Calu3 (cell line): ENCODE measurements around the gene TRPM8. TPM values are rescaled to one million over a fixed set of nuclear protein-coding genes. Genes with fewer than 3 reads are reported as not detected.

Source experiments
- BruUV-seq: library from RNA; stranded (reverse); fragments of 400-500 nt; replicated peaks from 2 replicates; lab custom pipeline; 2021; lab: Mats Ljungman, UMichigan
- CTCF ChIA-PET: fragments of 300-600 bp; sonication (Branson Sonifier 250); formaldehyde crosslinking; loops from one replicate; lab custom pipeline; 2022; ENCODE audit warnings: antibody characterized with exemption; lab: Charles Lee
- DNase-seq: peaks from one replicate; pipeline ENCODE4 v3.0.0; 2022
- H3K27ac Mint-ChIP-seq: one replicate; pipeline ENCODE4 v1.8.0; 2022; ENCODE audit warnings: mixed read lengths; ENCODE audit not compliant: unreplicated experiment
- H3K27me3 Mint-ChIP-seq: one replicate; pipeline ENCODE4 v1.8.0; 2022; ENCODE audit warnings: mixed read lengths; ENCODE audit not compliant: unreplicated experiment
- H3K36me3 Mint-ChIP-seq: one replicate; pipeline ENCODE4 v1.8.0; 2022; ENCODE audit warnings: mild to moderate bottlenecking, moderate library complexity, mixed read lengths; ENCODE audit not compliant: insufficient read depth, unreplicated experiment
- H3K4me1 Mint-ChIP-seq: one replicate; pipeline ENCODE4 v1.8.0; 2022; ENCODE audit warnings: mild to moderate bottlenecking, low read depth, mixed read lengths; ENCODE audit not compliant: unreplicated experiment
- H3K4me3 Mint-ChIP-seq: one replicate; pipeline ENCODE4 v1.8.0; 2022; ENCODE audit warnings: mild to moderate bottlenecking, low read depth, moderate library complexity, mixed read lengths; ENCODE audit not compliant: unreplicated experiment
- H3K9me3 Mint-ChIP-seq: one replicate; pipeline ENCODE4 v1.8.0; 2022; ENCODE audit warnings: low read depth, mixed read lengths; ENCODE audit not compliant: unreplicated experiment
- CTCF ChIP-seq: fragments of 200-600 bp; IDR thresholded peaks from one replicate; pipeline ENCODE4 v1.8.0; 2022; ENCODE audit warnings: antibody characterized with exemption; ENCODE audit not compliant: unreplicated experiment
- intact Hi-C: fragments of 100-400 bp; cut with micrococcal nuclease; formaldehyde crosslinking; loops from one replicate; pipeline ENCODE4 v1.10.0; 2022; ENCODE audit not compliant: unreplicated experiment
- total RNA-seq: library from RNA; stranded (reverse); gene quantifications from 2 replicates; pipeline ENCODE4 v1.2.3, GENCODE V29; 2022

TRPM8 gene
- total RNA-seq, 1 experiment from 2014 or later, result 1.1 TPM

- no peak for DNase-seq
- Mint-ChIP-seq H3K27me3 (no peaks in the 10 kb centered on the region), H3K9me3 (no peaks in the 10 kb centered on the region), H3K36me3 (peaks cover 18% of the 10 kb centered on the region), H3K4me3 (peak overlapping the region; percentile 27), H3K27ac (peak overlapping the region; percentile 81), H3K4me1 (peaks cover 55% of the 10 kb centered on the region)
- intact Hi-C loops, result loop anchor here (10.0 kb wide), 3 partner anchors 119 to 1141 kb away; partner anchors contain the start of gene HJURP
- CTCF ChIA-PET, result interaction anchor here (0.7 to 2.4 kb wide), 11 partner anchors 32 to 1143 kb away, joined by 3 to 9 read pairs (median 5); partner anchors contain the start of gene ARL4C
- BruUV-seq, result no TSS peak
- no peak for TF ChIP-seq CTCF
Measured at GRCh38 chr2:233973786-233974185, 56.6 kb downstream of the TRPM8 start.

GRCh38 chr2:233974530-233975071 lies 57.4 kb downstream of the TRPM8 start:
- CTCF ChIA-PET, result interaction anchor here (0.6 to 2.4 kb wide), 18 partner anchors 22 to 1142 kb away, joined by 3 to 9 read pairs (median 4); partner anchors contain the start of gene ARL4C
- no TSS peak for BruUV-seq
- no peaks in the 10 kb centered on the region for H3K27me3 Mint-ChIP-seq
- no peak for TF ChIP-seq CTCF
- H3K9me3 Mint-ChIP-seq, result no peaks in the 10 kb centered on the region
- peak overlapping the region; percentile 2 for H3K4me3 Mint-ChIP-seq
- peak; percentile 95 for DNase-seq
- intact Hi-C loops, result loop anchor here (10.0 kb wide), 3 partner anchors 120 to 1140 kb away; partner anchors contain the start of gene HJURP
- peaks cover 63% of the 10 kb centered on the region for H3K4me1 Mint-ChIP-seq
- H3K36me3 Mint-ChIP-seq, result peaks cover 18% of the 10 kb centered on the region
- peak overlapping the region; percentile 81 for H3K27ac Mint-ChIP-seq

GRCh38 chr2:233976087-233976486 lies 58.9 kb downstream of the TRPM8 start:
- peaks cover 76% of the 10 kb centered on the region for H3K4me1 Mint-ChIP-seq
- peaks cover 18% of the 10 kb centered on the region for H3K36me3 Mint-ChIP-seq
- no peaks in the 10 kb centered on the region for H3K27me3 Mint-ChIP-seq
- no peak overlapping the region for H3K4me3 Mint-ChIP-seq
- CTCF ChIA-PET, result no interaction called here
- H3K27ac Mint-ChIP-seq, result peak overlapping the region; percentile 69
- intact Hi-C loops, result loop anchor here (1.0 to 10.0 kb wide), 8 partner anchors 107 to 1139 kb away; partner anchors contain the start of gene HJURP
- DNase-seq, result no peak
- TF ChIP-seq CTCF, result no peak
- no TSS peak for BruUV-seq
- H3K9me3 Mint-ChIP-seq, result no peaks in the 10 kb centered on the region

GRCh38 chr2:233976690-233977294 lies 59.6 kb downstream of the TRPM8 start:
- peaks cover 83% of the 10 kb centered on the region for H3K4me1 Mint-ChIP-seq
- no peak overlapping the region for H3K4me3 Mint-ChIP-seq
- BruUV-seq, result no TSS peak
- peak; percentile 68 for DNase-seq
- no peaks in the 10 kb centered on the region for H3K27me3 Mint-ChIP-seq
- H3K9me3 Mint-ChIP-seq, result no peaks in the 10 kb centered on the region
- CTCF ChIA-PET, result interaction anchor here (0.6 kb wide), 1 partner anchor 394 kb away, joined by 3 read pairs; no protein-coding TSS in a partner anchor
- H3K36me3 Mint-ChIP-seq, result peaks cover 22% of the 10 kb centered on the region
- TF ChIP-seq CTCF, result peak; percentile 49
- H3K27ac Mint-ChIP-seq, result peak overlapping the region; percentile 69
- intact Hi-C loops, result loop anchor here (1.0 to 10.0 kb wide), 8 partner anchors 106 to 1138 kb away; partner anchors contain the start of gene HJURP
